Fibroblast of pulmonary artery (primary cell): Measurements from ENCODE around the gene IQGAP2.

Experiments used
- DNase-seq: peaks from one replicate; pipeline ENCODE4 v3.0.0-alpha.2; 2010; ENCODE audit warnings: low read depth
- H3K4me3 ChIP-seq: replicated peaks from 2 replicates; pipeline ENCODE4 v1.5.1; 2011; ENCODE audit warnings: low read depth, mild to moderate bottlenecking, control low read depth, low read length, moderate library complexity
- TF ChIP-seq, protein P1 (sequence below): IDR thresholded peaks from 2 replicates; pipeline ENCODE4 v1.5.1; 2011; ENCODE audit warnings: mild to moderate bottlenecking, control low read depth, low read length, inconsistent platforms; ENCODE audit errors: missing control alignments

The IQGAP2 gene

GRCh38 chr5:76637490-76637889 is 234.4 kb downstream of the IQGAP2 start:
- TF ChIP-seq, protein P1, sequence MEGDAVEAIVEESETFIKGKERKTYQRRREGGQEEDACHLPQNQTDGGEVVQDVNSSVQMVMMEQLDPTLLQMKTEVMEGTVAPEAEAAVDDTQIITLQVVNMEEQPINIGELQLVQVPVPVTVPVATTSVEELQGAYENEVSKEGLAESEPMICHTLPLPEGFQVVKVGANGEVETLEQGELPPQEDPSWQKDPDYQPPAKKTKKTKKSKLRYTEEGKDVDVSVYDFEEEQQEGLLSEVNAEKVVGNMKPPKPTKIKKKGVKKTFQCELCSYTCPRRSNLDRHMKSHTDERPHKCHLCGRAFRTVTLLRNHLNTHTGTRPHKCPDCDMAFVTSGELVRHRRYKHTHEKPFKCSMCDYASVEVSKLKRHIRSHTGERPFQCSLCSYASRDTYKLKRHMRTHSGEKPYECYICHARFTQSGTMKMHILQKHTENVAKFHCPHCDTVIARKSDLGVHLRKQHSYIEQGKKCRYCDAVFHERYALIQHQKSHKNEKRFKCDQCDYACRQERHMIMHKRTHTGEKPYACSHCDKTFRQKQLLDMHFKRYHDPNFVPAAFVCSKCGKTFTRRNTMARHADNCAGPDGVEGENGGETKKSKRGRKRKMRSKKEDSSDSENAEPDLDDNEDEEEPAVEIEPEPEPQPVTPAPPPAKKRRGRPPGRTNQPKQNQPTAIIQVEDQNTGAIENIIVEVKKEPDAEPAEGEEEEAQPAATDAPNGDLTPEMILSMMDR, result no peak
- no peak for DNase-seq
- no peak overlapping the region for H3K4me3 ChIP-seq

- TF ChIP-seq, protein P1, result no peak
- DNase-seq, result peak; percentile 16
- H3K4me3 ChIP-seq, result no peak overlapping the region
Measured at GRCh38 chr5:76638479-76638878, 235.4 kb downstream of the IQGAP2 start.

GRCh38 chr5:76641514-76642120 is 238.5 kb downstream of the IQGAP2 start:
- TF ChIP-seq, protein P1, result peak; percentile 94
- H3K4me3 ChIP-seq, result no peak overlapping the region
- DNase-seq, result peak; percentile 85

- TF ChIP-seq, protein P1, result no peak
- DNase-seq, result peak; percentile 46
- H3K4me3 ChIP-seq, result no peak overlapping the region
Measured at GRCh38 chr5:76642390-76643040, 239.4 kb downstream of the IQGAP2 start.

GRCh38 chr5:76643371-76643770 is 240.3 kb downstream of the IQGAP2 start:
- TF ChIP-seq, protein P1, result no peak
- DNase-seq, result no peak
- H3K4me3 ChIP-seq, result no peak overlapping the region

- no peak for DNase-seq
- no peak overlapping the region for H3K4me3 ChIP-seq
- TF ChIP-seq, protein P1, result no peak
Measured at GRCh38 chr5:76649140-76649539, 246.1 kb downstream of the IQGAP2 start.
